Caco-2 (cell line): ENCODE measurements around the gene SIGLEC5. TPM values are rescaled to one million over a fixed set of nuclear protein-coding genes. Genes with fewer than 3 reads are reported as not detected.

Experiments
- BruUV-seq: library from RNA; stranded (reverse); fragments of 400-500 nt; replicated peaks from 2 replicates; lab custom pipeline; 2021; lab: Mats Ljungman, UMichigan
- CTCF ChIA-PET: fragments of 300-600 bp; sonication (Branson Sonifier 250); formaldehyde crosslinking; loops from one replicate; lab custom pipeline; 2022; ENCODE audit warnings: antibody characterized with exemption; lab: Charles Lee
- POLR2A ChIA-PET: fragments of 300-600 bp; sonication (Branson Sonifier 250); formaldehyde crosslinking; loops from one replicate; lab custom pipeline; 2022; ENCODE audit warnings: antibody characterized with exemption; lab: Charles Lee
- DNase-seq, 2 experiments: peaks; one replicate each; pipeline versions ENCODE4 v3.0.0 to v3.0.0-alpha.2; 2020 to 2022
- H3K27me3 ChIP-seq: replicated peaks from 2 replicates; pipeline ENCODE4 v1.6.0; 2011; ENCODE audit warnings: low read length; ENCODE audit not compliant: control insufficient read depth, insufficient read depth
- H3K36me3 ChIP-seq: 2 replicates; pipeline ENCODE4 v1.5.1; 2011; ENCODE audit warnings: low read length; ENCODE audit not compliant: control insufficient read depth, insufficient read depth
- H3K4me1 ChIP-seq: fragments of 250-450 bp; sonication (Bioruptor Pico); 2 replicates; pipeline ENCODE4 v1.5.1; 2020; ENCODE audit warnings: mild to moderate bottlenecking
- H3K4me3 ChIP-seq: 2 replicates; pipeline ENCODE4 v1.5.1; 2011; ENCODE audit warnings: low read depth, mild to moderate bottlenecking, control low read depth, low read length
- H3K9me3 ChIP-seq: fragments of 250-450 bp; sonication (Bioruptor Pico); 2 replicates; pipeline ENCODE4 v1.5.1; 2020; ENCODE audit warnings: mild to moderate bottlenecking, moderate library complexity
- H3K27ac Mint-ChIP-seq: one replicate; pipeline ENCODE4 v1.8.0; 2022; ENCODE audit warnings: mixed read lengths; ENCODE audit not compliant: unreplicated experiment
- H3K27me3 Mint-ChIP-seq: one replicate; pipeline ENCODE4 v1.8.0; 2022; ENCODE audit warnings: mixed read lengths; ENCODE audit not compliant: insufficient read depth, unreplicated experiment
- H3K36me3 Mint-ChIP-seq: one replicate; pipeline ENCODE4 v1.8.0; 2022; ENCODE audit warnings: mild to moderate bottlenecking, mixed read lengths; ENCODE audit not compliant: insufficient read depth, unreplicated experiment
- H3K4me1 Mint-ChIP-seq: one replicate; pipeline ENCODE4 v1.8.0; 2022; ENCODE audit warnings: low read depth, mixed read lengths; ENCODE audit not compliant: unreplicated experiment
- H3K4me3 Mint-ChIP-seq: one replicate; pipeline ENCODE4 v1.8.0; 2022; ENCODE audit warnings: mild to moderate bottlenecking, moderate library complexity, mixed read lengths; ENCODE audit not compliant: unreplicated experiment
- H3K9me3 Mint-ChIP-seq: one replicate; pipeline ENCODE4 v1.8.0; 2022; ENCODE audit warnings: mixed read lengths; ENCODE audit not compliant: unreplicated experiment
- CTCF ChIP-seq, 2 experiments: fragments of 200-600 bp in 1 of 2; IDR thresholded peaks; 1 replicate in 1 of 2; 2 replicates in 1 of 2; pipeline versions ENCODE4 v1.5.1 to v1.8.0; 2011 to 2022; ENCODE audit warnings: antibody characterized with exemption in 1 of 2, control low read depth in 1 of 2, inconsistent platforms in 1 of 2, low read depth in 1 of 2, low read length in 1 of 2, mild to moderate bottlenecking in 1 of 2, moderate library complexity in 1 of 2; ENCODE audit not compliant: insufficient read depth in 1 of 2, severe bottlenecking in 1 of 2, unreplicated experiment in 1 of 2
- intact Hi-C: fragments of 100-400 bp; cut with micrococcal nuclease; formaldehyde crosslinking; loops from one replicate; pipeline ENCODE4 v1.10.0; 2022; ENCODE audit not compliant: unreplicated experiment
- total RNA-seq: library from RNA; stranded (reverse); gene quantifications from 2 replicates; pipeline ENCODE4 v1.2.3, GENCODE V29; 2022

Gene SIGLEC5
- total RNA-seq, 1 experiment from 2014 or later: not detected

- POLR2A ChIA-PET: no interaction called here
- Histone ChIP-seq H3K36me3 (peaks cover 4% of the 10 kb centered on the region), H3K4me3 (no peak overlapping the region), H3K4me1 (no peaks in the 10 kb centered on the region), H3K9me3 (peaks cover 30% of the 10 kb centered on the region), H3K27me3 (no peaks in the 10 kb centered on the region)
- Mint-ChIP-seq H3K4me3 (no peak overlapping the region), H3K27ac (no peak overlapping the region), H3K27me3 (no peaks in the 10 kb centered on the region), H3K9me3 (peaks cover 59% of the 10 kb centered on the region), H3K4me1 (no peaks in the 10 kb centered on the region), H3K36me3 (peaks cover 41% of the 10 kb centered on the region)
- BruUV-seq: no TSS peak
- TF ChIP-seq CTCF (IDR thresholded peaks at IDR 0.05; ENCODE audit: insufficient read depth in 1 of 2, low read depth in 1 of 2, low read length in 1 of 2, severe bottlenecking in 1 of 2, unreplicated experiment in 1 of 2): no peak
- intact Hi-C loops: no loop called here
- DNase-seq: no peak
- CTCF ChIA-PET: no interaction called here
Observed at GRCh38 chr19:51586799-51587198, 43.4 kb downstream of the SIGLEC5 start.

GRCh38 chr19:51586103-51586728 lies 44.0 kb downstream of the SIGLEC5 start:
- Mint-ChIP-seq H3K4me1 (no peaks in the 10 kb centered on the region), H3K9me3 (peaks cover 59% of the 10 kb centered on the region), H3K27me3 (no peaks in the 10 kb centered on the region), H3K27ac (no peak overlapping the region), H3K4me3 (no peak overlapping the region), H3K36me3 (peaks cover 45% of the 10 kb centered on the region)
- Histone ChIP-seq H3K36me3 (peaks cover 4% of the 10 kb centered on the region), H3K27me3 (no peaks in the 10 kb centered on the region), H3K4me3 (no peak overlapping the region), H3K4me1 (no peaks in the 10 kb centered on the region), H3K9me3 (peaks cover 30% of the 10 kb centered on the region)
- intact Hi-C loops: no loop called here
- CTCF ChIA-PET: no interaction called here
- DNase-seq: no peak
- POLR2A ChIA-PET: no interaction called here
- TF ChIP-seq CTCF (IDR thresholded peaks at IDR 0.05; ENCODE audit: insufficient read depth in 1 of 2, low read depth in 1 of 2, low read length in 1 of 2, severe bottlenecking in 1 of 2, unreplicated experiment in 1 of 2): no peak
- BruUV-seq: no TSS peak

GRCh38 chr19:51576850-51577249 lies 53.4 kb downstream of the SIGLEC5 start:
- no TSS peak for BruUV-seq
- intact Hi-C loops: no loop called here
- H3K9me3 ChIP-seq: 0 out of 2 replicates have a peak, but pooled peaks cover 4% of the 10 kb centered on the region
- ChIA-PET CTCF (no interaction called here), POLR2A (no interaction called here)
- TF ChIP-seq CTCF (IDR thresholded peaks at IDR 0.05; ENCODE audit: insufficient read depth in 1 of 2, low read depth in 1 of 2, low read length in 1 of 2, severe bottlenecking in 1 of 2, unreplicated experiment in 1 of 2): no peak
- H3K4me1 ChIP-seq: peaks cover 3% of the 10 kb centered on the region; the same call in 1 of the 2 replicates
- no peaks in the 10 kb centered on the region for H3K27me3 ChIP-seq
- H3K9me3 Mint-ChIP-seq: no peaks in the 10 kb centered on the region
- no peak for DNase-seq
- peaks cover 42% of the 10 kb centered on the region for H3K36me3 Mint-ChIP-seq
- H3K4me3 Mint-ChIP-seq: no peak overlapping the region
- peaks cover 2% of the 10 kb centered on the region for H3K4me1 Mint-ChIP-seq
- H3K36me3 ChIP-seq: no peaks in the 10 kb centered on the region; the same call in 1 of the 2 replicates
- no peak overlapping the region for H3K27ac Mint-ChIP-seq
- no peak overlapping the region for H3K4me3 ChIP-seq
- no peaks in the 10 kb centered on the region for H3K27me3 Mint-ChIP-seq
